Lower leg skin (tissue), 3 donors: ENCODE results near the gene ACKR3.

ENCODE experiments used
- CTCF ChIP-seq, 3 donors: fragments of 450-650 bp; IDR thresholded peaks; one replicate each; pipeline ENCODE4 v1.5.1; 2016; ENCODE audit warnings: antibody characterized with exemption in 3 of 3, mild to moderate bottlenecking in 3 of 3, moderate library complexity in 2 of 3
- POLR2A ChIP-seq, 2 donors: fragments of 450-650 bp; IDR thresholded peaks; one replicate each; pipeline ENCODE4 v1.6.1; 2016 to 2017; ENCODE audit warnings: antibody characterized with exemption in 2 of 2, mild to moderate bottlenecking in 1 of 2, moderate library complexity in 1 of 2

- no peak for TF ChIP-seq CTCF (IDR thresholded peaks at IDR 0.05)
- TF ChIP-seq POLR2A (IDR thresholded peaks at IDR 0.05): no peak
These were observed 21.3 kb upstream of the ACKR3 start for GRCh38 chr2:236548179-236548921.
